A549 (cell line): ENCODE measurements around the gene LRRC40. TPM values are rescaled to one million over a fixed set of nuclear protein-coding genes. Genes with fewer than 3 reads are reported as not detected.

Source experiments
- ATAC-seq, 2 experiments: fragments of 200-7000 bp in 1 of 2; fragments of >200 bp in 1 of 2; cut with Nextera tagmentation in 1 of 2; cut with Tn5 transposase in 1 of 2; 3 replicates each; pipeline versions ENCODE4 v1.8.0 to v1.9.1; 2018 to 2020; ENCODE audit warnings: mild to moderate bottlenecking in 1 of 2, moderate library complexity in 1 of 2
- CTCF ChIA-PET: fragments of 300-600 bp; sonication (Branson Sonifier 250); formaldehyde crosslinking; extraction: SDS; loops from one replicate; lab custom pipeline; 2021; ENCODE audit warnings: antibody characterized with exemption, inconsistent platforms; lab: Yijun Ruan, JAX
- POLR2A ChIA-PET: fragments of 350-600 bp; formaldehyde crosslinking; extraction: SDS; loops from one replicate; lab custom pipeline; 2021; ENCODE audit warnings: antibody characterized with exemption, inconsistent platforms; lab: Yijun Ruan, JAX
- DNase-seq, 2 experiments: peaks; one replicate each; pipeline versions ENCODE4 v3.0.0 to v3.0.0-alpha.2; 2011 to 2016; ENCODE audit warnings: low read depth in 1 of 2, low spot score in 1 of 2
- FAIRE-seq: peaks from 2 replicates; lab custom pipeline; 2011; peaks lifted over from hg19 to GRCh38; lab: Jason Lieb, UNC
- H3K27ac ChIP-seq, 2 experiments: fragments of >200 bp; sonication (Bioruptor Twin); formaldehyde crosslinking; 3 replicates each; pipeline ENCODE4 v1.5.1; 2016 to 2017
- H3K4me1 ChIP-seq: fragments of >200 bp; sonication (Bioruptor Twin); formaldehyde crosslinking; 3 replicates; pipeline ENCODE4 v1.6.1; 2016
- H3K4me2 ChIP-seq: fragments of >200 bp; sonication (Bioruptor Twin); formaldehyde crosslinking; 3 replicates; pipeline ENCODE4 v1.6.1; 2016
- H3K4me3 ChIP-seq: fragments of >200 bp; sonication (Bioruptor Twin); formaldehyde crosslinking; 3 replicates; pipeline ENCODE4 v1.5.1; 2016
- H3K9me3 ChIP-seq: fragments of >200 bp; sonication (Bioruptor Twin); formaldehyde crosslinking; 3 replicates; pipeline ENCODE4 v1.6.1; 2016
- CBX2 ChIP-seq: fragments of 200-600 bp; sonication (generic); IDR thresholded peaks from 2 replicates; pipeline ENCODE4 v1.6.1; 2016; ENCODE audit warnings: low read depth, mild to moderate bottlenecking, borderline replicate concordance
- CHD4 ChIP-seq: fragments of 200-600 bp; sonication (generic); IDR thresholded peaks from 2 replicates; pipeline ENCODE4 v1.6.1; 2016; ENCODE audit warnings: antibody characterized with exemption, mild to moderate bottlenecking, borderline replicate concordance
- EHMT2 ChIP-seq: fragments of 200-600 bp; sonication (generic); IDR thresholded peaks from 2 replicates; pipeline ENCODE4 v1.6.1; 2016; ENCODE audit warnings: antibody characterized with exemption, low read depth, mild to moderate bottlenecking, moderate library complexity
- ELK1 ChIP-seq: fragments of 150-350 bp; IDR thresholded peaks from 2 replicates; pipeline ENCODE4 v1.6.1; 2014; ENCODE audit warnings: low read depth, mild to moderate bottlenecking, low read length
- EP300 ChIP-seq, 2 experiments: fragments of >200 bp; sonication (Bioruptor Twin); formaldehyde crosslinking; IDR thresholded peaks; 2 replicates in 1 of 2; 3 replicates in 1 of 2; pipeline ENCODE4 v1.6.1; 2016 to 2017
- ESRRA ChIP-seq: fragments of 150-350 bp; IDR thresholded peaks from 2 replicates; pipeline ENCODE4 v1.6.1; 2014; ENCODE audit warnings: mild to moderate bottlenecking, low read length, borderline replicate concordance
- FOXS1 ChIP-seq: fragments of 250-450 bp; sonication (Bioruptor Pico); IDR thresholded peaks from 2 replicates; pipeline ENCODE4 v1.5.0; 2020; ENCODE audit warnings: mild to moderate bottlenecking, moderate library complexity
- HEYL ChIP-seq: fragments of 250-450 bp; sonication (Bioruptor Pico); IDR thresholded peaks from 2 replicates; pipeline ENCODE4 v1.8.0; 2021; ENCODE audit warnings: mild to moderate bottlenecking, moderate library complexity
- HOXA7 ChIP-seq: fragments of 250-450 bp; sonication (Bioruptor Pico); IDR thresholded peaks from 2 replicates; pipeline ENCODE4 v1.5.0; 2020; ENCODE audit warnings: mild to moderate bottlenecking, moderate library complexity
- HOXB13 ChIP-seq: fragments of 250-450 bp; sonication (Bioruptor Pico); IDR thresholded peaks from 2 replicates; pipeline ENCODE4 v1.5.0; 2020; ENCODE audit warnings: low read depth, mild to moderate bottlenecking, moderate library complexity
- HOXB5 ChIP-seq: fragments of 250-450 bp; sonication (Bioruptor Pico); IDR thresholded peaks from 2 replicates; pipeline ENCODE4 v1.5.0; 2020; ENCODE audit warnings: mild to moderate bottlenecking, moderate library complexity
- JUN ChIP-seq, 2 experiments: fragments of >200 bp; sonication (Bioruptor Twin); formaldehyde crosslinking; IDR thresholded peaks; 2 replicates in 1 of 2; 3 replicates in 1 of 2; pipeline ENCODE4 v1.6.1; 2016 to 2017
- KDM5A ChIP-seq: fragments of 200-600 bp; sonication (generic); IDR thresholded peaks from 2 replicates; pipeline ENCODE4 v1.6.1; 2016; ENCODE audit warnings: antibody characterized with exemption, mild to moderate bottlenecking
- MAX ChIP-seq: IDR thresholded peaks from 2 replicates; pipeline ENCODE4 v1.6.1; 2012
- MAZ ChIP-seq: fragments of 150-350 bp; IDR thresholded peaks from 2 replicates; pipeline ENCODE4 v1.6.1; 2014; ENCODE audit warnings: antibody characterized with exemption, low read depth, low read length, borderline replicate concordance
- NR3C1 ChIP-seq: fragments of >200 bp; sonication (Bioruptor Twin); formaldehyde crosslinking; IDR thresholded peaks from 3 replicates; pipeline ENCODE4 v1.6.1; 2017
- PBX3 ChIP-seq: IDR thresholded peaks from 2 replicates; pipeline ENCODE4 v1.6.1; 2012
- PHF8 ChIP-seq: fragments of 200-600 bp; sonication (generic); IDR thresholded peaks from 2 replicates; pipeline ENCODE4 v1.6.1; 2016; ENCODE audit warnings: low read depth, mild to moderate bottlenecking, antibody characterized with exemption, moderate library complexity, borderline replicate concordance
- POLR2A ChIP-seq: IDR thresholded peaks from 2 replicates; pipeline ENCODE4 v1.6.1; 2012; ENCODE audit warnings: mild to moderate bottlenecking, low read length
- RARB ChIP-seq: fragments of 250-450 bp; sonication (Bioruptor Pico); IDR thresholded peaks from 2 replicates; pipeline ENCODE4 v1.8.0; 2021; ENCODE audit warnings: mild to moderate bottlenecking, moderate library complexity
- RNF2 ChIP-seq: fragments of 200-600 bp; sonication (generic); IDR thresholded peaks from 2 replicates; pipeline ENCODE4 v1.6.1; 2016; ENCODE audit warnings: low read depth, mild to moderate bottlenecking, antibody characterized with exemption, moderate library complexity, borderline replicate concordance
- SMC3 ChIP-seq: fragments of >200 bp; sonication (Bioruptor Twin); formaldehyde crosslinking; IDR thresholded peaks from 3 replicates; pipeline ENCODE4 v1.6.1; 2018; ENCODE audit warnings: inconsistent platforms
- SREBF2 ChIP-seq: fragments of 450-650 bp; IDR thresholded peaks from 2 replicates; pipeline ENCODE4 v1.6.1; 2014; ENCODE audit warnings: mild to moderate bottlenecking, moderate library complexity
- ZC3H11A ChIP-seq: fragments of 450-650 bp; IDR thresholded peaks from 2 replicates; pipeline ENCODE4 v1.6.1; 2014; ENCODE audit warnings: antibody characterized with exemption, mild to moderate bottlenecking
- ZFP36 ChIP-seq: fragments of 450-650 bp; IDR thresholded peaks from 2 replicates; pipeline ENCODE4 v1.6.1; 2014; ENCODE audit warnings: borderline replicate concordance; ENCODE audit not compliant: partially characterized antibody
- ZSCAN20 ChIP-seq: fragments of 250-450 bp; sonication (Bioruptor Pico); IDR thresholded peaks from 2 replicates; pipeline ENCODE4 v1.8.0; 2022; ENCODE audit warnings: mild to moderate bottlenecking, moderate library complexity
- WGBS: methylation state at CpG from one replicate; pipeline ENCODE4 v1.1.6; 2017; ENCODE audit errors: missing lambda C conversion rate; 5-methylcytosine and 5-hydroxymethylcytosine counted together
- polyA plus RNA-seq, 4 experiments: library from polyadenylated mRNA; depleted of rRNA in 3 of 4; stranded (reverse); fragments of >200 nt; fragmentation: RNase III in 1 of 4; extraction: RNeasy Plus Mini Kit Qiagen cat#74134 plus additional on column Dnase treatment in 1 of 4; gene quantifications; 2 replicates in 3 of 4; 3 replicates in 1 of 4; pipeline ENCODE4 v1.2.3, GENCODE V29; 2011 to 2017
- TF ChIP-seq, protein P1 (sequence below): fragments of 450-650 bp; IDR thresholded peaks from 2 replicates; pipeline ENCODE4 v1.6.1; 2014; ENCODE audit warnings: antibody characterized with exemption
- TF ChIP-seq, protein P2 (sequence below): fragments of >200 bp; sonication (Bioruptor Twin); formaldehyde crosslinking; IDR thresholded peaks from 3 replicates; pipeline ENCODE4 v1.6.1; 2016
- TF ChIP-seq, protein P3 (sequence below): fragments of >200 bp; sonication (Bioruptor Twin); formaldehyde crosslinking; IDR thresholded peaks from 3 replicates; pipeline ENCODE4 v1.5.1; 2016
- TF ChIP-seq, protein P4 (sequence below): fragments of 250-450 bp; sonication (Bioruptor Pico); IDR thresholded peaks from 2 replicates; pipeline ENCODE4 v1.5.0; 2021; ENCODE audit warnings: mild to moderate bottlenecking, moderate library complexity, borderline replicate concordance

LRRC40 gene
- polyA plus RNA-seq, 2 of the 4 experiments (the other 2 are of a cell fraction) = 10.6 to 25.3 TPM

GRCh38 chr1:70222716-70223235 is 17.4 kb upstream of the LRRC40 start:
- 41% methylated on average over 3 of the region's 3 CpGs for WGBS
- CTCF ChIA-PET = no interaction called here

GRCh38 chr1:70221238-70222121 is 16.1 kb upstream of the LRRC40 start, which contains the start of gene SRSF11:
TSS of gene SRSF11 (plus strand) at chr1:70221380. CDS start at chr1:70221637, 257 bp downstream.
- Histone ChIP-seq H3K9me3 (no peaks in the 10 kb centered on the region), H3K4me2 (peak within 1 kb of the TSS; percentile 93), H3K4me3 (peak within 1 kb of the TSS; percentile 69), H3K27ac (peak within 1 kb of the TSS; percentile 91 to 93), H3K4me1 (peaks cover 36% of the 10 kb centered on the region)
- DNase-seq (peak; percentile 66 to 92), FAIRE-seq (no peak), ATAC-seq (peak; percentile 94 to 98)
- WGBS = 0% methylated on average over 36 of the region's 74 CpGs
- ChIA-PET CTCF (interaction anchor here (0.5 kb wide), 1 partner anchor 21 kb away, joined by 3 read pairs; no protein-coding TSS in a partner anchor), POLR2A (interaction anchor here (0.6 to 1.9 kb wide), 6 partner anchors 10 to 305 kb away, joined by 3 to 15 read pairs (median 8); partner anchors contain the start of genes ANKRD13C, CTH and LRRC40)
- TF ChIP-seq, protein P1, sequence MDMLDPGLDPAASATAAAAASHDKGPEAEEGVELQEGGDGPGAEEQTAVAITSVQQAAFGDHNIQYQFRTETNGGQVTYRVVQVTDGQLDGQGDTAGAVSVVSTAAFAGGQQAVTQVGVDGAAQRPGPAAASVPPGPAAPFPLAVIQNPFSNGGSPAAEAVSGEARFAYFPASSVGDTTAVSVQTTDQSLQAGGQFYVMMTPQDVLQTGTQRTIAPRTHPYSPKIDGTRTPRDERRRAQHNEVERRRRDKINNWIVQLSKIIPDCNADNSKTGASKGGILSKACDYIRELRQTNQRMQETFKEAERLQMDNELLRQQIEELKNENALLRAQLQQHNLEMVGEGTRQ = no peak
- TF ChIP-seq POLR2A (peak; percentile 41), JUN (IDR thresholded peaks at IDR 0.05) (peak in 1 of 2 experiments; percentile 83; a peak in 3 of 5 replicates), SMC3 (no peak), EHMT2 (no peak), HOXB5 (no peak), SREBF2 (no peak), NR3C1 (no peak), KDM5A (no peak), MAX (peak; percentile 86), PHF8 (peak; percentile 70; the same call in 1 of the 2 replicates)
- TF ChIP-seq, protein P2, sequence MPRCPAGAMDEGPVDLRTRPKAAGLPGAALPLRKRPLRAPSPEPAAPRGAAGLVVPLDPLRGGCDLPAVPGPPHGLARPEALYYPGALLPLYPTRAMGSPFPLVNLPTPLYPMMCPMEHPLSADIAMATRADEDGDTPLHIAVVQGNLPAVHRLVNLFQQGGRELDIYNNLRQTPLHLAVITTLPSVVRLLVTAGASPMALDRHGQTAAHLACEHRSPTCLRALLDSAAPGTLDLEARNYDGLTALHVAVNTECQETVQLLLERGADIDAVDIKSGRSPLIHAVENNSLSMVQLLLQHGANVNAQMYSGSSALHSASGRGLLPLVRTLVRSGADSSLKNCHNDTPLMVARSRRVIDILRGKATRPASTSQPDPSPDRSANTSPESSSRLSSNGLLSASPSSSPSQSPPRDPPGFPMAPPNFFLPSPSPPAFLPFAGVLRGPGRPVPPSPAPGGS = peak; percentile 59; the same call in 1 of the 3 replicates

More at GRCh38 chr1:70222716-70223235, 17.4 kb upstream of the LRRC40 start:
- FAIRE-seq = no peak
- TF ChIP-seq CBX2 (no peak), HOXA7 (CRISPR knock-in tag) (no peak), PBX3 (no peak), ZC3H11A (no peak), ELK1 (no peak), HEYL (CRISPR knock-in tag) (no peak), ZFP36 (no peak), MAZ (no peak), FOXS1 (CRISPR knock-in tag) (no peak), EP300 (IDR thresholded peaks at IDR 0.05) (no peak), RNF2 (no peak), ZSCAN20 (CRISPR knock-in tag) (no peak), KDM5A (no peak), CHD4 (no peak), RARB (CRISPR knock-in tag) (no peak), HOXB13 (no peak), ESRRA (no peak)
- TF ChIP-seq, protein P3, sequence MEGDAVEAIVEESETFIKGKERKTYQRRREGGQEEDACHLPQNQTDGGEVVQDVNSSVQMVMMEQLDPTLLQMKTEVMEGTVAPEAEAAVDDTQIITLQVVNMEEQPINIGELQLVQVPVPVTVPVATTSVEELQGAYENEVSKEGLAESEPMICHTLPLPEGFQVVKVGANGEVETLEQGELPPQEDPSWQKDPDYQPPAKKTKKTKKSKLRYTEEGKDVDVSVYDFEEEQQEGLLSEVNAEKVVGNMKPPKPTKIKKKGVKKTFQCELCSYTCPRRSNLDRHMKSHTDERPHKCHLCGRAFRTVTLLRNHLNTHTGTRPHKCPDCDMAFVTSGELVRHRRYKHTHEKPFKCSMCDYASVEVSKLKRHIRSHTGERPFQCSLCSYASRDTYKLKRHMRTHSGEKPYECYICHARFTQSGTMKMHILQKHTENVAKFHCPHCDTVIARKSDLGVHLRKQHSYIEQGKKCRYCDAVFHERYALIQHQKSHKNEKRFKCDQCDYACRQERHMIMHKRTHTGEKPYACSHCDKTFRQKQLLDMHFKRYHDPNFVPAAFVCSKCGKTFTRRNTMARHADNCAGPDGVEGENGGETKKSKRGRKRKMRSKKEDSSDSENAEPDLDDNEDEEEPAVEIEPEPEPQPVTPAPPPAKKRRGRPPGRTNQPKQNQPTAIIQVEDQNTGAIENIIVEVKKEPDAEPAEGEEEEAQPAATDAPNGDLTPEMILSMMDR = no peak
- TF ChIP-seq, protein P4, sequence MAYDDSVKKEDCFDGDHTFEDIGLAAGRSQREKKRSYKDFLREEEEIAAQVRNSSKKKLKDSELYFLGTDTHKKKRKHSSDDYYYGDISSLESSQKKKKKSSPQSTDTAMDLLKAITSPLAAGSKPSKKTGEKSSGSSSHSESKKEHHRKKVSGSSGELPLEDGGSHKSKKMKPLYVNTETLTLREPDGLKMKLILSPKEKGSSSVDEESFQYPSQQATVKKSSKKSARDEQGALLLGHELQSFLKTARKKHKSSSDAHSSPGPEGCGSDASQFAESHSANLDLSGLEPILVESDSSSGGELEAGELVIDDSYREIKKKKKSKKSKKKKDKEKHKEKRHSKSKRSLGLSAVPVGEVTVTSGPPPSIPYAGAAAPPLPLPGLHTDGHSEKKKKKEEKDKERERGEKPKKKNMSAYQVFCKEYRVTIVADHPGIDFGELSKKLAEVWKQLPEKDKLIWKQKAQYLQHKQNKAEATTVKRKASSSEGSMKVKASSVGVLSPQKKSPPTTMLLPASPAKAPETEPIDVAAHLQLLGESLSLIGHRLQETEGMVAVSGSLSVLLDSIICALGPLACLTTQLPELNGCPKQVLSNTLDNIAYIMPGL = no peak
- H3K4me1 ChIP-seq = peaks cover 49% of the 10 kb centered on the region
- peak overlapping the region in 1 of 2 experiments; percentile 91; a peak in 2 of 6 replicates for H3K27ac ChIP-seq
- H3K4me2 ChIP-seq = peak overlapping the region; percentile 83
- no peak for ATAC-seq
- peak overlapping the region; percentile 69 for H3K4me3 ChIP-seq
- no peaks in the 10 kb centered on the region for H3K9me3 ChIP-seq
- POLR2A ChIA-PET = no interaction called here
- DNase-seq = no peak
